Stimulated activated CD4-positive, alpha-beta T cell treated with anti-CD3 and anti-CD28 coated beads, Interleukin-2, amount 100 ng/mL, for 4 hours (primary cell): ENCODE data around the gene CTBP1.
"Not testable (repeated sequence)": the region's sequence is repeated elsewhere in the genome, so short reads cannot be mapped to it uniquely, and the experiment has no call there.

ENCODE experiments used
- DNase-seq: peaks from one replicate; pipeline ENCODE4 v3.0.0-alpha.2; 2020; ENCODE audit warnings: low read depth

CTBP1 gene

GRCh38 chr4:1248245-1249147 lies at the start of gene CTBP1:
Gene CTBP1 (minus strand): TSS chr4:1249130. CDS start chr4:1241331, 7,799 bp downstream.
- peak; percentile 73 for DNase-seq

GRCh38 chr4:1298461-1298860 lies 49.5 kb upstream of the CTBP1 start:
- DNase-seq, result no peak

DNA sequence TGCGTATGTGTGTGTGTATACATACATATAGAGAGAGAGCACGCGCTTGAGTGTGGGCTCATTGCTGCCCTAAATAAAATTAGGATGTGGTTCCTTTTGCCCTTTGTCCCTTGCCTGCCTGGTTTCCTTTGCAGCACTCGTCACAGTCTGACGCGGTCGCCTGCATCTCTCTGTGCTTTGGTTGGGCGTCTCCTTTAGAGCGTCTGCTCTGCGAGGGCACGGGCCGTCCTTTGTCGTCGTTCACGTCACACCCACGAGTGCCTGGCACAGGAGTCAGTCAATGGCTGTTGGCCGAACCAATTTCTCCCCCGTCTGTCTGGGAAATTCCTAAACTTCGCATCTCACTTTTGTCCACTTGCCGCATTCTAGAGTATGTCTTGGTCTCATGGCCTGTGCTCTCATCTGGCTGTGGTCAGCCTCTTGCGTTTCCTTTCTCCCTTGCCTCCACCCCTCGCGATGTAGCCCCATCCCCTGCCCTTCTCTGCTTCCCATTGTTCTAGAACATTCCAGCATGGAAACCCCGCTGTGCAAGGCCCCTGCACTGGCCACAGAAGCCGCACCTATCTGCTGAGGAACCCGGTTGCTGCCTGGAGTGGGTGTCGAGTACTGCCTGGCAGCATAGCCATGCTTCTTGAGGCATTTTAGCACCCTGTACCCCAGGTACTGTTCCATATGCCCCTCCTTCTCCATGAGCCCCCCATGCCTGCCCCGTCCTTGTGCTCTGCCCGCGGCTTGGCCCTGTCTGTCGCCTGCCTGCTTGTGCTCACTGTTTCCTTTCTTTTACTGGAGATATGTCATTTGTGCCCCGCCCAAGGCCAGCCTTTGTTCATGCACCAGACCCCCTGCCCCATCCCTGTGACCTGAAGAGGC lies 48.8 kb upstream of the CTBP1 start:
- DNase-seq, result no peak

DNA sequence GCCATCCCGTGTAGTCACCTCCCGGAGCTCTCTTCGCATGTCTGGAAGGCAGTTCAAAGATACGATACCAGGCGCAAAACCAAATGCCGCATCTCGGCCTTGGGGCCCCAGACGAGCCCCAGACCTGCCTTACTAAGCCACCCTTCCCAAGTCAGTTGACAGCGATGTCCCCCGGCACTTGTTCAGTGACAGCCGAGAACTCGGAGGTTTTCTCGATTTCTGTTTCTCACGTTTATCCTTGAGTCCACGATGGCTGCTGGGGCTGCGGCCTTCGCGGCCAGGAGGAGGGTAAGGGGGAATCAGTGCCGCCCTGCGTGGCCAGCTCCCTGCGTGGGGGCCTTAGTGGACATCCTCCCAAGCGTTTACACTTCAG lies 48.1 kb upstream of the CTBP1 start:
- no peak for DNase-seq

DNA sequence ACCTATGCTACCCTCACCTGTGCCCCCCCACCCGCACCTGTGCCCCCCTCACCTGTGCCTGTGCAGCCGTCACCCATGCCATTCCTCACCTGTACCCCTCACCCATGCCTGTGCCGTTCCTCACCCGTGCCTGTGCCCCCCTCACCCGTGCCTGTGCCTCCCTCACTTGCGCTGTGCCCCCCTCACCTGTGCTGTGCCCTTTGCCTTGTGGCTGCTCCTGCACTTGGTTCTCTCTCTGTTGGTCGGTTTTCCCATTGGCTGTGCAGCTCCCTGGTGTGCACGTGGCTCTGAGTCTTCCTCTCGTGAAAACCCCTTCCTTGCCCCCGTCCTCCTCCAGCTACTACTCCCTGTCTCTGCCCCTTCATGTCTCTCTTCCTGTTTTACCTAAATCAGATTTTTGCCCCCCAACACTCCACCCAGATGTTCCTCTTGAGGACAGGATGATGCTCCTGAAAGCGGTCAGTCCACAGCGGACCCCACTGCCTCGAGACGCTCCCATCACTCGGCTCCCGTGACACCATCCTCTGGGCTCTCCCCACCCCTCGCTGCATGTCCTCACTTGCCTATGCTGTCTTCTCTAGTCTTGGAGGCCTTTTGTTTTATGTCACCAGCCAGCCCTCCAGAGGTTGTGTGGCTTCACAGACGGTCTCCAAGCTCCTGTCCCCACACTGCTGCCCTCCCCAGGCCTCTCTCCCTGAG lies 47.5 kb upstream of the CTBP1 start:
- no peak for DNase-seq

GRCh38 chr4:1295405-1296055 lies 46.6 kb upstream of the CTBP1 start:
- DNase-seq, result no peak

GRCh38 chr4:1294891-1295290 lies 46.0 kb upstream of the CTBP1 start:
- no peak for DNase-seq

- DNase-seq, result no peak
Measured at GRCh38 chr4:1294424-1294823, 45.5 kb upstream of the CTBP1 start.

DNA sequence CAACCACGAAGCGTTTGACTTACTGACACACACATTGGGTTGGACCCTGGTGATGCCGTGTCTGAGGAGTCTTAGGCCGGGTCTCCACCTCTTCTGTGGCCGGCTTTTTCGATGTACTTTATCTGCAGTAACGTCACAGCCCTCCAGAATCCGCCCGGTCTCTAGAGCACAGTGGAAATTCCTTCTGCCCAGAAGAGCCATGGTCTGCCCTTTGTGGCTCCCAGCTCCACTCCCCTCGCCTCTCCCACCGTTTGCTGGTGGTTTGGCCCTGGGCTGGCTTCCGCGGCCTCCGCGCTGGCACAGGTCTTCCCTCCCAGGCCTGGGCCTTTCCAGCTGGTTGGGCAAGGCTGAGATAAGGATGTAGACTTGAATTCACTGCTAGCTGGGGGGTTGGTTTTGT lies 45.1 kb upstream of the CTBP1 start:
- no peak for DNase-seq

GRCh38 chr4:1293531-1293941 lies 44.6 kb upstream of the CTBP1 start:
- DNase-seq, result no peak

DNA sequence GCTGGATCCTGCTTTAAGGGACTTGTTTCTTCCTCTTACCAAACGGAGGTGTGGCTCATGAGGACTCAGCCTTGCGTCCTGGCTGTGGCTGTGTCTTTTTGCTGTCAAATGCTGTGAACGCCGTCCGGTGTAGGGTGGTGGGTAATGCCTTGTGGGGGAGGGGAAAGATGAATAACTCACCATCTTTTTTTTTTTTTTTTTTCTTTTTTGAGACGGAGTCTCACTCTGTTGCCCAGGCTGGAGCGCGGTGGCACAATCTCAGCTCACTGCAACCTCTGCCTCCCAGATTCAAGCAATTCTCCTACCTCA lies 43.7 kb upstream of the CTBP1 start:
- DNase-seq, result not testable (repeated sequence)

- DNase-seq, result no peak
Measured at GRCh38 chr4:1291996-1292702, 43.2 kb upstream of the CTBP1 start.

- no peak for DNase-seq
Measured at GRCh38 chr4:1291091-1291490, 42.2 kb upstream of the CTBP1 start.

DNA sequence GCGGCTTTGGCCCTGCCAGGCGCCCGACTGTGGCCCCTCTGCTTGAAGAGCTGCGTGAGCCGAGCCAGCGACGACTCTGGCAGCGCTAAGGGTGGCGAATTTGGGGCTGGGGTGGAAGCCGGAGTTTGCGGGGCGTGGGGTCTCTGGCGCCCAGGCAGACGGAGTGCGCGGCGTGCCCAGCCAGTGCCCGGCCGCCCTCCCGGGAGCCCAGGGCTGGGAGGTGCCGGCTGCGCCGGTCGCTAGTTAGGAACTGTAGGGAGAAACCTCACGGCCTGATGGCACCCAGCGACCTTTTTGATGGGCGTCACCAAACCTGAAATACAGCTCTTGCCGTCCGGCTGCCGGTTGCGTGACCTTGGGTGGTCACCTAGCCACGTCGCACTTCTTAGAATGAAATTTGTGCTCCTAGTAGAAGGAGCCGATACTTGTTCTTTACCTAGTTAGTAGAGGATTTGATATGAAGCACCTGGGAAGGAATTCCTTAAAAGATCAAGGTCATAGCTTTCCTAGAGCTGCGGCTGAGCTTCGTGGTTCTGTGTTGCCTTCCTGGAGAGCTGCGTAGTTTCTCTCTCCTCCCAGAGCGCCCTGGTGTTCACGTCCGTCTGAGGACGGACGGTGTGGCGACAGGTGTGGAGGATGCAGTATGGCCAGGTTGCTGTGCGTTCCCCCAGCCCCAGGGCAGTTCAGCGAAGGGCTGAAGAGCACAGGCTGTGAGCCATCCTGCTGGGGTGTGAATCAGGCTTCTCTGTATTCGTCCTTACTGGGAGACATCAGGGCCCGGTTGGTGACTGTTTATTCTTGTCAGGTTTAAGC lies 41.4 kb upstream of the CTBP1 start:
- DNase-seq, result no peak

DNA sequence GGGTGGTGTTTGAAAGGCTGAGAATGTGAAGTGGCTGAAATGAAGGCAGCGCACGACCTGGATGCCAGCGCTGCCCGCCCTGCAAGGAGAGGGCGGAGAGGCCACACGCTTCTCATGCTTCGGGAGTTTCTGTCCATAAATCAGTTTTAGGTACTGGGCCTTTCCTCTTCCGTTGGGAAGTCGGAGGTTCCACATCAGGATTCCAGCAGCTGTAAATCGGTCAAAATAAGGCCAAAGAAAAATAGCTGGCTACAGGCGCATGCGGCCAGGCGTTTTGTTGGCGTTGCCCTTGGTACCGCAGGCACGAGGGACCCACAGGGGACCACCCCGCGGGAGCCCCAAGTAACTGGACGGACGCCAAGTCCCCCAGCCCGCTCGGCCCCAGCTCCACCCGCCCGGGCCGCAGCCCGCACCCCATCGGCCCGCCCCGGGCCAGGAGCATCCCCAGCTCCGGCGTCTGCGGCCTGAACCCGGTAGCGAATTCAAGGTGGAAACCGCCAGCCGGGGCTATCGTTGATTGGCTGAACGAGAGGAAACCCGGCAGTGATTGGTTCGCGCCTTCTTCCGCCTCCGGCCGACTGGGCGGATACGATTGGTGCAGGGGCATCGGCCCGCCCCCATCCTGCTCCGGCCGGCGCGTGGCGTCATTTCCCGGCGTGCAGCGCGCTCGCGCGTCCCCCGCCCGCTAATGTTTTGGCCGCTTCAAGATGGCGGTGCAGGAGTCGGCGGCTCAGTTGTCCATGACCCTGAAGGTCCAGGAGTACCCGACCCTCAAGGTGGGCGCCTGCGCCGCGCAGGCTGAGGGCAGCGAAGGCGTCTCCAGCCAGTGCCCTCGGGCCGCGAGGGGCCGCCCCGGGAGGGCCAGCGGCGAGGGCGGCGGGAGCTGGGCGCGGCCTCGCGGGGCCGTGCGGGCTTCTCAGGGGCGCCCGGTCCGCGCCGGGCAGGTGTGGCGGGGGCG lies 40.6 kb upstream of the CTBP1 start, which contains the start of gene MAEA:
MAEA (plus strand) TSS at position 685 of the 958 bp plus-strand sequence; CDS start at position 708, 23 bp downstream.
- DNase-seq, result peak; percentile 96

- no peak for DNase-seq
Measured at GRCh38 chr4:1288786-1289185, 39.9 kb upstream of the CTBP1 start.

DNA sequence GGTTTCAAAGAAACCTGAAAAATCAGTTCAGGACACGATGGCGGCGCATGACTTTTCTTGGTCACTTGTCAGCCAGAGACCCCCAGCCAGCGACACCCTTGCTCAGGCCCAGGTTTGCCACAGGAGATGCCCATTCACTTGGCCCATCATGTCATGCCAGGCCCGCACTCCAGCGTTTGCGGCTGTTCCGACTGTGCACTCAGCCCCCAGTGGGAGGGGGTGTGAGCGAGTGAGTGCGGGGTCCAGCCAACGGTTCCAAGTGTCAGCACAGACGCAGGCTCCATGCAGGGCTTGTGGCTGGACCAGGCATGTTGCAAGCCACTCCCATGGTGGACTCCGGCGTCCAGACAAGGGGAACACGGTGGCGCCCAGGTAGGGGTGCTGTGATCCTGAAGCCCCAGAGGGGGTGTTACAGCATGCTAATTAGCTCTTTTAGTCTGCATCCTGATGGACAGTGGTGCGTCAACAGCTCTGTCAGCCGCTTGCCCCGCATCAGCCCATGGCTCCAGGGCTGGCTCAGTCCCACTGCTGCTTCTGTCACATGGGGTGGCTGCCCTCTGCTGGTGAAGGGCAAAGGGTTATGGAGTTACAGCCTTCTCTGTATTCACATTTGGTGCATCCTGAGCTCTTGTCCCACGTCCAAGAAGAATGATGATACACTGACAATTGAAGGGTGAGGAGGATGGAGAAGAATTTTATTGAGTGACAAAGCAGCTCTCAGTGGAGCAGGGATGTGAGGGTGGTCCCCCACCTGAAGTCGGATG lies 37.0 kb upstream of the CTBP1 start:
- no peak for DNase-seq

DNA sequence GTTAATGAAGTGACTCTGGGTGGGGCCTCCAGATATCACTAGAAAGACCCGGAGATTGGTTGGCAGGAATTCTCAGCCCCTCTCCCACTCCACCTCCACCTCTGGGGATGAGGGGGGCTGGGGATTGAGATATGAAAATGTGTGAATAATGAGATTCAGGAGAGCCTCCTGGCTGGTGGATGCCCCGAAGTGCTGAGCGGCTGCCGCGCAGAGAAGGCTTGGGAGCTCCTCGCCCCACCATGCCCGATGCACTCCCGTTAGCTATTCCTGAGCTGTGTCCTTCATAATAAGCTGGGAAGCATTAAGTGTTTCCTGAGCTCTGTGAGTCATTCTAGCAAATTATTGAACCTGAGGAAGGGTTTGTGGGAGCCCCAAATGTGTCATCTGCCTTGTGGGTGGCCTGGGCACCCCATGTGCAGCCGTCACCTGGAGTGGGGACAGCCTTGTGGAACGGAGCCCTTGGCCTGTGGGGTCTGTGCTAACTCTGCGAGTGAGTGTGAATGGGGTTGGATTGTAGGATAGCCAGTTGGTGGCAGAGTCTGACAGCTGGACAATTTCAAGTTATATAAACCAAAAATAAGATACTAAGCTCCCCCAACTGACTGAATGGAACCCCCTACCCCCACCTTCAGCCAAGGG lies 36.3 kb upstream of the CTBP1 start:
- no peak for DNase-seq
